GM12891 (cell line): Measurements from ENCODE around the gene CCSER2.

Experiments
- POLR2A ChIP-seq: IDR thresholded peaks from 2 replicates; pipeline ENCODE4 v1.6.1; 2011; ENCODE audit warnings: low read depth, low read length, control low read depth
- POLR2AphosphoS5 ChIP-seq: IDR thresholded peaks from 2 replicates; pipeline ENCODE4 v1.6.1; 2011; ENCODE audit warnings: low read depth, low read length, control low read depth
- SPI1 ChIP-seq: IDR thresholded peaks from 2 replicates; pipeline ENCODE4 v1.6.1; 2011; ENCODE audit warnings: low read depth, low read length, control low read depth

GRCh38 chr10:84317174-84317573, 11.2 kb upstream of the CCSER2 start:
- peak; percentile 85 for TF ChIP-seq SPI1
- TF ChIP-seq POLR2A: no peak
- TF ChIP-seq POLR2AphosphoS5: no peak
